A549 (cell line): ENCODE measurements around the gene IGSF11.

Experiments
- CTCF ChIP-seq: fragments of >200 bp; sonication (Bioruptor Twin); formaldehyde crosslinking; IDR thresholded peaks from 3 replicates; pipeline ENCODE4 v1.5.1; 2016
- PBX3 ChIP-seq: IDR thresholded peaks from 2 replicates; pipeline ENCODE4 v1.6.1; 2012
- RAD21 ChIP-seq, 2 experiments: fragments of >200 bp in 1 of 2; sonication (Bioruptor Twin) in 1 of 2; formaldehyde crosslinking in 1 of 2; IDR thresholded peaks in 1 of 2; conservative IDR thresholded peaks in 1 of 2; 2 replicates in 1 of 2; 3 replicates in 1 of 2; pipeline ENCODE4 v1.6.1; 2012 to 2018; ENCODE audit warnings: inconsistent platforms in 1 of 2
- REST ChIP-seq: fragments of 200-600 bp; sonication (generic); IDR thresholded peaks from 2 replicates; pipeline ENCODE4 v1.6.1; 2016; ENCODE audit warnings: antibody characterized with exemption, mild to moderate bottlenecking, moderate library complexity

GRCh38 chr3:119034256-119035013 lies at the start of gene IGSF11:
- TF ChIP-seq CTCF: peak; percentile 83
- TF ChIP-seq RAD21 (conservative IDR thresholded peaks at IDR 0.05 in 1 of 2, IDR thresholded peaks at IDR 0.05 in 1 of 2): peak; percentile 29 to 79; a peak in 4 of 5 replicates
- TF ChIP-seq REST: no peak
- no peak for TF ChIP-seq PBX3
